Measurements from ENCODE around the gene CLSTN2.

- TF ChIP-seq CTCF (IDR thresholded peaks at IDR 0.05; ENCODE audit: control extremely low read depth in 1 of 3, insufficient read depth in 1 of 3, low read depth in 1 of 3, low read length in 3 of 3) (no peak), SRF (IDR thresholded peaks at IDR 0.05; ENCODE audit: low read depth, low read length) (no peak), ATF2 (IDR thresholded peaks at IDR 0.05; ENCODE audit: low read length) (no peak), EP300 (IDR thresholded peaks at IDR 0.05; ENCODE audit: borderline replicate concordance in 1 of 2, low read depth in 2 of 2, low read length in 2 of 2) (no peak), MAX (IDR thresholded peaks at IDR 0.05) (no peak), TAF1 (IDR thresholded peaks at IDR 0.05; ENCODE audit: low read depth, low read length) (no peak), POLR2AphosphoS5 (IDR thresholded peaks at IDR 0.05; ENCODE audit: low read depth, low read length) (no peak), RAD21 (IDR thresholded peaks at IDR 0.05 in 1 of 2, conservative IDR thresholded peaks at IDR 0.05 in 1 of 2; ENCODE audit: low read depth in 2 of 2, low read length in 2 of 2) (no peak), SIRT6 (IDR thresholded peaks at IDR 0.05; ENCODE audit: low read length) (no peak), HDAC2 (IDR thresholded peaks at IDR 0.05; ENCODE audit: borderline replicate concordance in 1 of 2, low read depth in 2 of 2, low read length in 2 of 2) (no peak), ATF3 (IDR thresholded peaks at IDR 0.05; ENCODE audit: insufficient read depth, low read depth, low read length) (no peak)
These were observed 316.0 kb downstream of the CLSTN2 start for GRCh38 chr3:140250945-140251344.

Measured in H1 (cell line).